Left lung (tissue), 10 donors: ENCODE measurements around the gene MMP24. TPM values are rescaled to one million over a fixed set of nuclear protein-coding genes. Genes with fewer than 3 reads are reported as not detected.
A peak's percentile ranks its signal among the peaks of the same experiment; 100 is the strongest.
"Not testable (repeated sequence)": the region's sequence is repeated elsewhere in the genome, so short reads cannot be mapped to it uniquely, and the experiment has no call there.

Experiments
- ATAC-seq: fragments of 200-7000 bp; cut with Tn5 transposase; one replicate; pipeline ENCODE4 v1.9.1; 2020; ENCODE audit warnings: moderate library complexity
- DNase-seq, 4 donors: peaks; one replicate each; pipeline ENCODE4 v3.0.0-alpha.2; 2013 to 2020
- H3K27ac ChIP-seq, 2 donors: fragments of 200-600 bp; sonication (generic) in 1 of 2; one replicate each; pipeline versions ENCODE4 v1.5.0 to v1.8.0; 2020 to 2021
- H3K27me3 ChIP-seq, 2 donors: fragments of 200-600 bp; sonication (generic) in 1 of 2; one replicate each; pipeline versions ENCODE4 v1.5.0 to v1.8.0; 2020 to 2021
- H3K36me3 ChIP-seq, 2 donors: fragments of 200-600 bp; sonication (generic) in 1 of 2; one replicate each; pipeline versions ENCODE4 v1.5.0 to v1.8.0; 2020 to 2021
- H3K4me1 ChIP-seq, 2 donors: fragments of 200-600 bp; one replicate each; pipeline ENCODE4 v1.8.0; 2021
- H3K4me3 ChIP-seq, 2 donors: fragments of 200-600 bp; sonication (generic) in 1 of 2; one replicate each; pipeline versions ENCODE4 v1.5.0 to v1.8.0; 2020 to 2021; ENCODE audit warnings: mild to moderate bottlenecking in 1 of 2
- H3K9me3 ChIP-seq, 2 donors: fragments of 200-600 bp; sonication (generic) in 1 of 2; one replicate each; pipeline versions ENCODE4 v1.5.0 to v1.8.0; 2020 to 2021
- CTCF ChIP-seq, 2 donors: fragments of 200-600 bp; sonication (generic) in 1 of 2; IDR thresholded peaks; one replicate each; pipeline versions ENCODE4 v1.5.0 to v1.8.0; 2021; ENCODE audit warnings: antibody characterized with exemption in 2 of 2
- intact Hi-C, 2 donors: fragments of 100-400 bp; cut with DNase I; formaldehyde crosslinking; loops; one replicate each; pipeline versions ENCODE4 v1.11.2 to v1.14.2; 2022
- polyA plus RNA-seq, 6 donors: library from polyadenylated mRNA; unstranded; fragments of 120-200 nt; gene quantifications; one replicate each; pipeline ENCODE4 v1.2.1, GENCODE V29; 2013; ENCODE audit not compliant: insufficient read length in 6 of 6
- total RNA-seq, 2 donors: library from RNA; stranded (reverse); fragmentation: NEBNext Ultra II Directional; extraction: Animal tissue kit (Norgen Biotek cat#: 25700); gene quantifications; one replicate each; pipeline ENCODE4 v1.2.1, GENCODE V29; 2021
- donor health status: DM: no; HTN: yes; CAD: no.
- donor health status: DM: no; HTN: no; CAD: no.

The MMP24 gene
- total and polyA plus RNA-seq, 8 donors: 1.3 to 24.9 (median 1.9) TPM

- no peak overlapping the region for H3K27ac ChIP-seq
- intact Hi-C loops: no loop called here
- no peak overlapping the region for H3K4me3 ChIP-seq
- no peak for TF ChIP-seq CTCF (IDR thresholded peaks at IDR 0.05)
- H3K9me3 ChIP-seq: no peaks in the 10 kb centered on the region
- H3K36me3 ChIP-seq: peaks cover 0 to 8% of the 10 kb centered on the region in 2 donors
- no peak for DNase-seq
- ATAC-seq: no peak
- peaks cover 0 to 8% of the 10 kb centered on the region in 2 donors for H3K4me1 ChIP-seq
- no peaks in the 10 kb centered on the region for H3K27me3 ChIP-seq
Measured at GRCh38 chr20:35260426-35260825, 33.9 kb downstream of the MMP24 start.

- H3K4me1 ChIP-seq, intact Hi-C loops, ATAC-seq, H3K27me3 ChIP-seq, H3K9me3 ChIP-seq, H3K4me3 ChIP-seq, DNase-seq: not testable (repeated sequence)
- Histone ChIP-seq H3K36me3 (peaks cover 0 to 24% of the 10 kb centered on the region in 2 donors), H3K27ac (peak overlapping the region in 1 of 2 donors; percentile 41)
Measured at GRCh38 chr20:35262321-35262720, 35.8 kb downstream of the MMP24 start.

- DNase-seq (peak in 2 of 4 donors; percentile 57 to 63), ATAC-seq (peak; percentile 85)
- H3K4me1 ChIP-seq, intact Hi-C loops, H3K9me3 ChIP-seq, H3K27me3 ChIP-seq, H3K4me3 ChIP-seq: not testable (repeated sequence)
- Histone ChIP-seq H3K36me3 (peaks cover 0 to 30% of the 10 kb centered on the region in 2 donors), H3K27ac (peak overlapping the region; percentile 71 to 76)
Measured at GRCh38 chr20:35262731-35263531, 36.4 kb downstream of the MMP24 start.

GRCh38 chr20:35263532-35264341 is 37.2 kb downstream of the MMP24 start:
- peaks cover 0 to 37% of the 10 kb centered on the region in 2 donors for H3K36me3 ChIP-seq
- no peaks in the 10 kb centered on the region for H3K27me3 ChIP-seq
- TF ChIP-seq CTCF (IDR thresholded peaks at IDR 0.05): no peak
- peak overlapping the region; percentile 71 to 76 for H3K27ac ChIP-seq
- peak in 2 of 4 donors; percentile 68 to 84 for DNase-seq
- intact Hi-C loops: no loop called here
- ATAC-seq: peak; percentile 85
- H3K4me1 ChIP-seq: peaks cover 0 to 8% of the 10 kb centered on the region in 2 donors
- H3K9me3 ChIP-seq: no peaks in the 10 kb centered on the region
- peak overlapping the region in 1 of 2 donors; percentile 22 for H3K4me3 ChIP-seq

GRCh38 chr20:35264755-35265154 is 38.3 kb downstream of the MMP24 start:
- ATAC-seq (peak; percentile 33), DNase-seq (no peak)
- Histone ChIP-seq H3K9me3 (no peaks in the 10 kb centered on the region), H3K27ac (no peak overlapping the region), H3K4me3 (no peak overlapping the region), H3K36me3 (peaks cover 0 to 43% of the 10 kb centered on the region in 2 donors), H3K27me3 (no peaks in the 10 kb centered on the region), H3K4me1 (peaks cover 0 to 8% of the 10 kb centered on the region in 2 donors)
- TF ChIP-seq CTCF (IDR thresholded peaks at IDR 0.05): no peak
- intact Hi-C loops: no loop called here

- TF ChIP-seq CTCF (IDR thresholded peaks at IDR 0.05): no peak
- no peak for DNase-seq
- no peak for ATAC-seq
- H3K27ac ChIP-seq: no peak overlapping the region
- no peaks in the 10 kb centered on the region for H3K27me3 ChIP-seq
- no peaks in the 10 kb centered on the region for H3K9me3 ChIP-seq
- H3K4me1 ChIP-seq: peaks cover 0 to 8% of the 10 kb centered on the region in 2 donors
- H3K4me3 ChIP-seq: no peak overlapping the region
- intact Hi-C loops: no loop called here
- H3K36me3 ChIP-seq: peaks cover 0 to 66% of the 10 kb centered on the region in 2 donors
Measured at GRCh38 chr20:35267092-35267491, 40.6 kb downstream of the MMP24 start.
